Panc1 (cell line): ENCODE data around the gene AP3S2. TPM values are rescaled to one million over a fixed set of nuclear protein-coding genes. Genes with fewer than 3 reads are reported as not detected.
A peak's percentile ranks its signal among the peaks of the same experiment; 100 is the strongest.

Experiments
- ATAC-seq: fragments of 200-7000 bp; cut with Tn5 transposase; 2 replicates; pipeline ENCODE4 v1.9.1; 2020; ENCODE audit warnings: mild to moderate bottlenecking, moderate library complexity
- BruUV-seq: library from RNA; stranded (reverse); fragments of 400-500 nt; replicated peaks from 2 replicates; lab custom pipeline; 2021; lab: Mats Ljungman, UMichigan
- CTCF ChIA-PET: fragments of 300-600 bp; sonication (Branson Sonifier 250); formaldehyde crosslinking; loops from one replicate; lab custom pipeline; 2022; ENCODE audit warnings: antibody characterized with exemption; lab: Charles Lee
- POLR2A ChIA-PET: fragments of 300-600 bp; sonication (Branson Sonifier 250); formaldehyde crosslinking; loops from one replicate; lab custom pipeline; 2022; ENCODE audit warnings: antibody characterized with exemption; lab: Charles Lee
- DNase-seq: peaks from one replicate; pipeline ENCODE4 v3.0.0-alpha.2; 2010; ENCODE audit warnings: low read depth, low spot score
- H3K27ac ChIP-seq: 2 replicates; pipeline ENCODE4 v1.5.1; 2011; ENCODE audit warnings: mild to moderate bottlenecking, low read length, inconsistent platforms
- H3K27me3 ChIP-seq: fragments of 200-500 bp; sonication (Bioruptor generic); 2 replicates; pipeline ENCODE4 v1.6.0; 2014; ENCODE audit warnings: low read length, inconsistent platforms; ENCODE audit not compliant: control insufficient read depth, insufficient read depth
- H3K36me3 ChIP-seq: fragments of 200-500 bp; sonication (Bioruptor generic); 2 replicates; pipeline ENCODE4 v1.5.1; 2014; ENCODE audit warnings: inconsistent platforms, mild to moderate bottlenecking, low read length, moderate library complexity; ENCODE audit not compliant: control insufficient read depth, insufficient read depth
- H3K4me1 ChIP-seq: 2 replicates; pipeline ENCODE4 v1.5.1; 2011; ENCODE audit warnings: inconsistent platforms, mild to moderate bottlenecking, low read length, moderate library complexity; ENCODE audit not compliant: control insufficient read depth, insufficient read depth
- H3K4me3 ChIP-seq, 2 experiments: 2 replicates each; pipeline ENCODE4 v1.5.1; 2011 to 2012; ENCODE audit warnings: low read depth in 2 of 2, low read length in 2 of 2, mild to moderate bottlenecking in 2 of 2, inconsistent platforms in 1 of 2, moderate library complexity in 1 of 2
- H3K9me3 ChIP-seq: fragments of 200-500 bp; sonication (Bioruptor generic); 2 replicates; pipeline ENCODE4 v1.5.1; 2014; ENCODE audit warnings: low read depth, mild to moderate bottlenecking, inconsistent platforms, low read length, moderate library complexity; ENCODE audit not compliant: control insufficient read depth, insufficient read depth
- CTCF ChIP-seq: fragments of 450-650 bp; IDR thresholded peaks from 2 replicates; pipeline ENCODE4 v1.5.1; 2017; ENCODE audit warnings: mild to moderate bottlenecking
- POLR2AphosphoS5 ChIP-seq: IDR thresholded peaks from 2 replicates; pipeline ENCODE4 v1.6.1; 2012; ENCODE audit warnings: mild to moderate bottlenecking, low read depth, low read length, moderate library complexity
- SIN3A ChIP-seq: IDR thresholded peaks from 2 replicates; pipeline ENCODE4 v1.6.1; 2012; ENCODE audit warnings: low read depth, mild to moderate bottlenecking, low read length, moderate library complexity, borderline replicate concordance; ENCODE audit not compliant: insufficient read depth
- TCF7L2 ChIP-seq: IDR thresholded peaks from 2 replicates; pipeline ENCODE4 v1.6.1; 2011; ENCODE audit warnings: mild to moderate bottlenecking, low read depth, low read length, inconsistent platforms
- in situ Hi-C: cut with HindIII; loops from 2 replicates; pipeline ENCODE4 v1.10.0; 2016; ENCODE audit warnings: low sequenced_read_pairs, low pct_unique_long_range_greater_than_20kb
- intact Hi-C: fragments of 100-400 bp; cut with micrococcal nuclease; formaldehyde crosslinking; loops from one replicate; pipeline ENCODE4 v1.10.0; 2022; ENCODE audit not compliant: unreplicated experiment
- total RNA-seq: library from RNA; stranded (reverse); gene quantifications from one replicate; pipeline ENCODE4 v1.2.1, GENCODE V29; 2021; ENCODE audit not compliant: unreplicated experiment
- TF ChIP-seq, protein P1 (sequence below), 2 experiments: IDR thresholded peaks; 2 replicates each; pipeline ENCODE4 v1.6.1; 2011 to 2012; ENCODE audit warnings: low read depth in 2 of 2, control low read depth in 1 of 2, low read length in 1 of 2, mild to moderate bottlenecking in 1 of 2, moderate library complexity in 1 of 2; ENCODE audit not compliant: insufficient read depth in 1 of 2

The AP3S2 gene
- total RNA-seq, 1 experiment from 2014 or later = 24.6 TPM

GRCh38 chr15:89841962-89842361 lies 51.8 kb downstream of the AP3S2 start:
- H3K4me1 ChIP-seq = peaks cover 13% of the 10 kb centered on the region
- DNase-seq (no peak), ATAC-seq (no peak)
- TF ChIP-seq TCF7L2 = no peak
- no peak for TF ChIP-seq SIN3A
- no peak for TF ChIP-seq POLR2AphosphoS5
- no peak for TF ChIP-seq CTCF
- TF ChIP-seq, protein P1, sequence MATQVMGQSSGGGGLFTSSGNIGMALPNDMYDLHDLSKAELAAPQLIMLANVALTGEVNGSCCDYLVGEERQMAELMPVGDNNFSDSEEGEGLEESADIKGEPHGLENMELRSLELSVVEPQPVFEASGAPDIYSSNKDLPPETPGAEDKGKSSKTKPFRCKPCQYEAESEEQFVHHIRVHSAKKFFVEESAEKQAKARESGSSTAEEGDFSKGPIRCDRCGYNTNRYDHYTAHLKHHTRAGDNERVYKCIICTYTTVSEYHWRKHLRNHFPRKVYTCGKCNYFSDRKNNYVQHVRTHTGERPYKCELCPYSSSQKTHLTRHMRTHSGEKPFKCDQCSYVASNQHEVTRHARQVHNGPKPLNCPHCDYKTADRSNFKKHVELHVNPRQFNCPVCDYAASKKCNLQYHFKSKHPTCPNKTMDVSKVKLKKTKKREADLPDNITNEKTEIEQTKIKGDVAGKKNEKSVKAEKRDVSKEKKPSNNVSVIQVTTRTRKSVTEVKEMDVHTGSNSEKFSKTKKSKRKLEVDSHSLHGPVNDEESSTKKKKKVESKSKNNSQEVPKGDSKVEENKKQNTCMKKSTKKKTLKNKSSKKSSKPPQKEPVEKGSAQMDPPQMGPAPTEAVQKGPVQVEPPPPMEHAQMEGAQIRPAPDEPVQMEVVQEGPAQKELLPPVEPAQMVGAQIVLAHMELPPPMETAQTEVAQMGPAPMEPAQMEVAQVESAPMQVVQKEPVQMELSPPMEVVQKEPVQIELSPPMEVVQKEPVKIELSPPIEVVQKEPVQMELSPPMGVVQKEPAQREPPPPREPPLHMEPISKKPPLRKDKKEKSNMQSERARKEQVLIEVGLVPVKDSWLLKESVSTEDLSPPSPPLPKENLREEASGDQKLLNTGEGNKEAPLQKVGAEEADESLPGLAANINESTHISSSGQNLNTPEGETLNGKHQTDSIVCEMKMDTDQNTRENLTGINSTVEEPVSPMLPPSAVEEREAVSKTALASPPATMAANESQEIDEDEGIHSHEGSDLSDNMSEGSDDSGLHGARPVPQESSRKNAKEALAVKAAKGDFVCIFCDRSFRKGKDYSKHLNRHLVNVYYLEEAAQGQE (IDR thresholded peaks at IDR 0.05; ENCODE audit: insufficient read depth in 1 of 2, low read depth in 2 of 2, low read length in 1 of 2) = no peak
- in situ Hi-C loops (no loop called here), intact Hi-C loops (no loop called here)
- H3K9me3 ChIP-seq = no peaks in the 10 kb centered on the region
- no peak overlapping the region for H3K4me3 ChIP-seq
- 0 out of 2 replicates have a peak, but pooled peaks cover 2% of the 10 kb centered on the region for H3K36me3 ChIP-seq
- ChIA-PET CTCF (no interaction called here), POLR2A (no interaction called here)
- no TSS peak for BruUV-seq
- H3K27ac ChIP-seq = 0 out of 2 replicates have a peak overlapping the region, but pooled peaks have one; percentile 14
- no peaks in the 10 kb centered on the region for H3K27me3 ChIP-seq

GRCh38 chr15:89841306-89841705 lies 52.5 kb downstream of the AP3S2 start:
- CTCF ChIA-PET = no interaction called here
- POLR2A ChIA-PET = no interaction called here
- 0 out of 2 replicates have a peak, but pooled peaks cover 2% of the 10 kb centered on the region for H3K36me3 ChIP-seq
- no peak overlapping the region for H3K27ac ChIP-seq
- H3K4me3 ChIP-seq = no peak overlapping the region
- in situ Hi-C loops (no loop called here), intact Hi-C loops (no loop called here)
- TF ChIP-seq CTCF (no peak), POLR2AphosphoS5 (no peak)
- no peak for ATAC-seq
- H3K4me1 ChIP-seq = peaks cover 13% of the 10 kb centered on the region
- BruUV-seq = no TSS peak
- H3K27me3 ChIP-seq = no peaks in the 10 kb centered on the region
- DNase-seq = no peak
- no peaks in the 10 kb centered on the region for H3K9me3 ChIP-seq
